Spleen (tissue), 7 donors: ENCODE data around the gene MATN1.

ENCODE experiments used
- CTCF ChIP-seq, 11 experiments: fragments of 200-600 bp in 7 of 11; fragments of 450-650 bp in 4 of 11; sonication (generic) in 4 of 11; IDR thresholded peaks in 8 of 11; conservative IDR thresholded peaks in 3 of 11; 1 replicate in 7 of 11; 2 replicates in 4 of 11; pipeline versions ENCODE4 v1.4.0 to v1.8.0; 2016 to 2021; ENCODE audit warnings: antibody characterized with exemption in 11 of 11, inconsistent platforms in 4 of 11, mild to moderate bottlenecking in 1 of 11
- POLR2A ChIP-seq, 3 donors: fragments of 450-650 bp; IDR thresholded peaks; one replicate each; pipeline ENCODE4 v1.5.1; 2017; ENCODE audit warnings: antibody characterized with exemption in 3 of 3, mild to moderate bottlenecking in 1 of 3
- POLR2AphosphoS5 ChIP-seq, 3 donors: sonication (generic); formaldehyde crosslinking; IDR thresholded peaks; one replicate each; pipeline ENCODE4 v1.5.1; 2017; ENCODE audit warnings: antibody characterized with exemption in 3 of 3
- donor health status: DM: no; HTN: no; CAD: no; lungs with moderate emphysema.
- donor health status: DM: no; HTN: no; CAD: no.
- donor health status: DM: no; HTN: no; CAD: no.

- TF ChIP-seq POLR2AphosphoS5 (IDR thresholded peaks at IDR 0.05), result peak in 1 of 3 donors; percentile 34
- no peak for TF ChIP-seq CTCF (IDR thresholded peaks at IDR 0.05 in 8 of 11, conservative IDR thresholded peaks at IDR 0.05 in 3 of 11)
- no peak for TF ChIP-seq POLR2A (IDR thresholded peaks at IDR 0.05)
Measured at GRCh38 chr1:30746212-30747032, 23.0 kb upstream of the MATN1 start.
